ENCODE results near the gene PROCA1. TPM values are rescaled to one million over a fixed set of nuclear protein-coding genes. Genes with fewer than 3 reads are reported as not detected.
A peak's percentile ranks its signal among the peaks of the same experiment; 100 is the strongest.

PROCA1 gene
- total and polyA plus RNA-seq, 2 of the 13 experiments (the other 11 are each of a cell fraction or from before 2014, with no cell fraction given), result 0.73 to 1.5 TPM

GRCh38 chr17:28750178-28751047 lies 38.7 kb upstream of the PROCA1 start (continued):
- peak; percentile 42; the same call in 1 of the 2 replicates for TF ChIP-seq ZGPAT (CRISPR knock-in tag; IDR thresholded peaks at IDR 0.05)
- no peak for TF ChIP-seq BORCS8-MEF2B (CRISPR knock-in tag; IDR thresholded peaks at IDR 0.05)
- TF ChIP-seq ZNF562 (CRISPR knock-in tag; IDR thresholded peaks at IDR 0.05; ENCODE audit: borderline replicate concordance), result no peak
- TF ChIP-seq ZNF816 (CRISPR knock-in tag; IDR thresholded peaks at IDR 0.05; ENCODE audit: borderline replicate concordance), result no peak
- TF ChIP-seq ZFP1 (CRISPR knock-in tag; IDR thresholded peaks at IDR 0.05), result 0 out of 2 replicates have a peak, but pooled peaks have one; percentile 24
- TF ChIP-seq CSRNP2 (CRISPR knock-in tag; conservative IDR thresholded peaks at IDR 0.05; ENCODE audit: low read depth), result no peak
- no peak for TF ChIP-seq ZNF720 (CRISPR knock-in tag; IDR thresholded peaks at IDR 0.05)
- no peak for TF ChIP-seq PBX3 (CRISPR knock-in tag; IDR thresholded peaks at IDR 0.05; ENCODE audit: borderline replicate concordance)
- no peak for TF ChIP-seq ZNF550 (CRISPR knock-in tag; IDR thresholded peaks at IDR 0.05; ENCODE audit: borderline replicate concordance)
- TF ChIP-seq KDM4B (CRISPR knock-in tag; IDR thresholded peaks at IDR 0.05), result 0 out of 2 replicates have a peak, but pooled peaks have one; percentile 25
- TF ChIP-seq RCOR2 (CRISPR knock-in tag; IDR thresholded peaks at IDR 0.05), result no peak
- TF ChIP-seq BRCA1 (CRISPR knock-in tag; IDR thresholded peaks at IDR 0.05), result no peak
- TF ChIP-seq ZNF652 (CRISPR knock-in tag; IDR thresholded peaks at IDR 0.05; ENCODE audit: borderline replicate concordance, low read depth), result peak; percentile 41; the same call in 1 of the 2 replicates
- TF ChIP-seq ZNF333 (CRISPR knock-in tag; IDR thresholded peaks at IDR 0.05; ENCODE audit: borderline replicate concordance), result no peak
- TF ChIP-seq FOSL2 (CRISPR knock-in tag; IDR thresholded peaks at IDR 0.05), result peak; percentile 34; the same call in 1 of the 2 replicates
- no peak for TF ChIP-seq ZFP82 (CRISPR knock-in tag; IDR thresholded peaks at IDR 0.05; ENCODE audit: borderline replicate concordance)
- TF ChIP-seq ZFX (CRISPR knock-in tag; IDR thresholded peaks at IDR 0.05; ENCODE audit: low read depth), result peak; percentile 69
- TF ChIP-seq ZNF614 (CRISPR knock-in tag; IDR thresholded peaks at IDR 0.05; ENCODE audit: borderline replicate concordance), result no peak
- 0 out of 2 replicates have a peak, but pooled peaks have one; percentile 44 for TF ChIP-seq ZFP36L1 (CRISPR knock-in tag; IDR thresholded peaks at IDR 0.05)
- no peak for TF ChIP-seq ZNF7 (CRISPR knock-in tag; IDR thresholded peaks at IDR 0.05)
- TF ChIP-seq U2AF1 (optimal IDR thresholded peaks at IDR 0.05; ENCODE audit: low read depth, low read length), result no peak
- peak; percentile 95 for TF ChIP-seq RAD21 (CRISPR knock-in tag; IDR thresholded peaks at IDR 0.05)
- TF ChIP-seq ZNF761 (CRISPR knock-in tag; conservative IDR thresholded peaks at IDR 0.05), result no peak
- 0 out of 2 replicates have a peak, but pooled peaks have one; percentile 66 for TF ChIP-seq SMYD3 (CRISPR knock-in tag; IDR thresholded peaks at IDR 0.05)
- no peak for TF ChIP-seq E2F5 (CRISPR knock-in tag; conservative IDR thresholded peaks at IDR 0.05)

Data from HepG2 (cell line).